GM19397 (cell line): ENCODE data around the gene HOMER1.

ENCODE experiments used
- ATAC-seq: cut with Tn5 transposase; IDR thresholded peaks from one replicate; pipeline ENCODE4 v1.9.1; 2021; ENCODE audit warnings: mild to moderate bottlenecking, moderate library complexity; ENCODE audit not compliant: unreplicated experiment

Gene HOMER1

DNA sequence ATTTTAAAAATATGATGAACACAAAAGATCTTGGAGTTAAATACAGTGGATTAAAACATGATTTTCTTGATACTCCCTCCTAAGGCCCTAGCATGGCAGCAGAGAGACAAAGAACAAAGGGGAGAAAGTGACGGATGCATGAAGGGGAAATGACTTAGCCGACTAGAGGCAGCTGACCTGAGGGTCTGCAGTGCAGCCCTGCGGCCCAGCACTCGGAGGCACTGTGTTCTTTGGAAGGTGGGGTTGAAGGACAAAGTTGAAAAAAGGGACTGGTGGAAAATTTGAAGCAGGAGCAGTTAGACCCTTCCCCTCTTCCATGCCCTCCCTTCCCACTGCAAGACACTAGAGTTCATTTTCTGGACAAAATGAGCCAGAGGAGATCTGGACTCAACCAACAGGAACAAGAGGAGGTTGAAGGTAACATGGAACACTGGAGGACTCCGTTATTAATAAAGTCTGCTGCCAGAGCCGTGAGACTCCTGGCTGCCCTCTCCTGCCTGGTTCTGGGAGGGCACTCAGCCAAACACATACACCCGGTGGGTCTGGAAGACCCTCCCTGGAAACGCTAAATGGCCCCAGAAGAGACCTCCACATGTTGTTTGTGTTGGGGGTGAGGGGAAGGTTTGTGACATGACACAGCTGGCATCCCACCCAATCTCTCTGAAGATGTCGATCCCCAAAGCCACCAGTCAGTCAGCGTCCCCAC is 179.9 kb downstream of the HOMER1 start:
- ATAC-seq = no peak

DNA sequence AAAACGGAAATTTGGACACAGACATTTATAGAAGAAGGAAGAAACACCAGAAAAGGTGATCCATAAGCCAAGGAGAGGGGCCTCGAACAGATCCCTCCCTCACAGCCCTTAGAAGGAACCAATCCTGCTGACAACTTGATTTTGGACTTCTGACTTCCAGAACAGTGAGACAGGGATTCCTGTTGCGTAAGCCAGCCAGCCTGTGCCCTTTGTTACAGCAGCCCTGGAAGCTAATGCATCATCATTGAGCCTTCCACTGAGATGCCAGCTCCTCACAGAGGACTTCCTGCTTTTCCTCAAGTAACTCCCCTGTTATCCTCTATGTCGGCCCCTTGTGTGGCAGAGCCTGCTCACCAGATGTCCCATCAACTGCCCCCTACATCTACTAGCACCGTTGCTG is 183.9 kb downstream of the HOMER1 start:
- ATAC-seq = no peak

DNA sequence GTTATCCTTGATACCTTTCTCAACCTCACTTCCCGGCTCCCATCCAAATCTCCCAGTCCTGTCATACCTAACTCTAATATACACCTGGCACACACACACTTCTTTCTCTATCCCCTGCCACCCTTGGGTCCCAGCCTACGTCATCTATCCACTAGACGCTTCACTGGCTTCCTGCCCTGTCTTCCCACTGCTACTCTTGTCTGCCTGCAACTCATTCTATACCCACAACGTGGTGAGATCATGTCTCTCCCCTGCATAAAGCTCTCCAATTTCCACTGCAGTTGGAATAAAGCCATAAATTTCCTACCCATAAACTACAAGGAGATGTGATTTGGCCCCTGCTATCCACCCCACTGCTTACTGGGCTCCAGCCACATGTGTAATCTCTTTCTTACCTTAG is 184.5 kb downstream of the HOMER1 start:
- ATAC-seq = no peak
